ENCODE results near the gene ATP9B.

DNA sequence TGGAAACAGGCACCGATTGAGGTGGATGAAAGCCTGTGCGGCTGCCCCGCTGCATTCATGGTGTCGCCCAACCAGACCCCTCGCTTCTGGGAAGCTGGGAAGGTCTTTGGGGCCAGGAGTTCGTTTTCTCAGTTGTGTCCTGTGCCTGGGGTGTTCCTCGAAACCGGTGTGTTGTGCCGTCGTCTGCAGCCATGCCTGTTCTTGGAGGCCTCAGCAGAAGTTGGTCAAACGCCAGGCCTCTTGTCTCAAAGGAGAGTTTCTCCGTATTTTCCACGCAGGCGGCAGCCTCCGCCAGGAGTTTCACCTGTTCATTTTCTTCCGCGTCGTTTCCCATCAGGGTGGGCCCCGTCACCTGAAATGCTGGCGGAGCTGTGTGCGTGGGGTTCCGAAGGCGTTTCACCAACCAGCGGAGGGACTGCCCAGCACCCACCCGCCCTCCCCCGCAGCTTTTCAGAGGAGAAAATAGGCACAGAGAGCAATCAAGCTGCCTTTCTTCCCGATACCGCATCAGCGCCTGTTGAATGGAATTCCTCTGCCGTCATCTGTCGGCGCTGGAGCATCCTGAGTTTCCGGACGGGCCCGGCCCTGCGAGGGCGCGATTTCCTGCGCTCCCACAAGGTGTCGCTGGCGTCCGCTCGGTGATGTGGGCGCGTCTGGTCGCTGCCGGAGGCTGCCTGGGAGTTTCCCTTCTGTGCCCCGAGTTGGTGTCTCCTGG lies 309.5 kb downstream of the ATP9B start:
- TF ChIP-seq EZH2 (IDR thresholded peaks at IDR 0.05; ENCODE audit: low read depth) = no peak
- TF ChIP-seq, protein P1, sequence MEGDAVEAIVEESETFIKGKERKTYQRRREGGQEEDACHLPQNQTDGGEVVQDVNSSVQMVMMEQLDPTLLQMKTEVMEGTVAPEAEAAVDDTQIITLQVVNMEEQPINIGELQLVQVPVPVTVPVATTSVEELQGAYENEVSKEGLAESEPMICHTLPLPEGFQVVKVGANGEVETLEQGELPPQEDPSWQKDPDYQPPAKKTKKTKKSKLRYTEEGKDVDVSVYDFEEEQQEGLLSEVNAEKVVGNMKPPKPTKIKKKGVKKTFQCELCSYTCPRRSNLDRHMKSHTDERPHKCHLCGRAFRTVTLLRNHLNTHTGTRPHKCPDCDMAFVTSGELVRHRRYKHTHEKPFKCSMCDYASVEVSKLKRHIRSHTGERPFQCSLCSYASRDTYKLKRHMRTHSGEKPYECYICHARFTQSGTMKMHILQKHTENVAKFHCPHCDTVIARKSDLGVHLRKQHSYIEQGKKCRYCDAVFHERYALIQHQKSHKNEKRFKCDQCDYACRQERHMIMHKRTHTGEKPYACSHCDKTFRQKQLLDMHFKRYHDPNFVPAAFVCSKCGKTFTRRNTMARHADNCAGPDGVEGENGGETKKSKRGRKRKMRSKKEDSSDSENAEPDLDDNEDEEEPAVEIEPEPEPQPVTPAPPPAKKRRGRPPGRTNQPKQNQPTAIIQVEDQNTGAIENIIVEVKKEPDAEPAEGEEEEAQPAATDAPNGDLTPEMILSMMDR (conservative IDR thresholded peaks at IDR 0.05) = peak; percentile 90

Measured in PC-9 (cell line).